Mesendoderm (in vitro differentiated cells): ENCODE measurements around the gene LIN9.
"Not testable (repeated sequence)": the region's sequence is repeated elsewhere in the genome, so short reads cannot be mapped to it uniquely, and the experiment has no call there.

Experiments used
- DNase-seq: peaks from one replicate; pipeline ENCODE4 v3.0.0; 2013
- H2AK5ac ChIP-seq: 2 replicates; pipeline ENCODE4 v1.6.1; 2013; ENCODE audit warnings: low read length, inconsistent platforms
- H2BK120ac ChIP-seq: 2 replicates; pipeline ENCODE4 v1.6.1; 2013; ENCODE audit warnings: low read depth, mild to moderate bottlenecking, low read length, moderate library complexity, mixed read lengths
- H2BK15ac ChIP-seq: replicated peaks from 2 replicates; pipeline ENCODE4 v1.6.1; 2013; ENCODE audit warnings: low read depth, mild to moderate bottlenecking, moderate library complexity
- H2BK5ac ChIP-seq: 2 replicates; pipeline ENCODE4 v1.6.1; 2013; ENCODE audit warnings: low read length, inconsistent platforms
- H3K18ac ChIP-seq: 2 replicates; pipeline ENCODE4 v1.6.1; 2013; ENCODE audit warnings: mild to moderate bottlenecking, low read length, mixed read lengths
- H3K23ac ChIP-seq: one replicate; pipeline ENCODE4 v1.6.1; 2013; ENCODE audit warnings: low read length
- H3K27ac ChIP-seq: 2 replicates; pipeline ENCODE4 v1.5.1; 2013; ENCODE audit warnings: low read depth, mild to moderate bottlenecking, inconsistent platforms, low read length, moderate library complexity
- H3K27me3 ChIP-seq: 2 replicates; pipeline ENCODE4 v1.6.1; 2013; ENCODE audit warnings: low read length, control low read depth, mild to moderate bottlenecking, inconsistent platforms; ENCODE audit not compliant: insufficient read depth, poor library complexity
- H3K36me3 ChIP-seq: 2 replicates; pipeline ENCODE4 v1.6.1; 2013; ENCODE audit warnings: low read length, inconsistent platforms; ENCODE audit not compliant: control insufficient read depth, insufficient read depth
- H3K4ac ChIP-seq: one replicate; pipeline ENCODE4 v1.6.1; 2013; ENCODE audit warnings: low read depth, mild to moderate bottlenecking, low read length, moderate library complexity
- H3K4me1 ChIP-seq: 2 replicates; pipeline ENCODE4 v1.6.1; 2013; ENCODE audit warnings: low read depth, low read length, inconsistent platforms; ENCODE audit not compliant: control insufficient read depth
- H3K4me2 ChIP-seq: 2 replicates; pipeline ENCODE4 v1.6.1; 2013; ENCODE audit warnings: low read length
- H3K4me3 ChIP-seq: 2 replicates; pipeline ENCODE4 v1.5.1; 2013; ENCODE audit warnings: mild to moderate bottlenecking, low read length
- H3K56ac ChIP-seq: one replicate; pipeline ENCODE4 v1.6.1; 2013; ENCODE audit warnings: low read length
- H3K79me1 ChIP-seq: 2 replicates; pipeline ENCODE4 v1.6.1; 2013; ENCODE audit warnings: low read length, inconsistent platforms
- H3K79me2 ChIP-seq: 2 replicates; pipeline ENCODE4 v1.6.1; 2013; ENCODE audit warnings: mild to moderate bottlenecking, low read length; ENCODE audit not compliant: control insufficient read depth, insufficient read depth
- H3K9ac ChIP-seq: 2 replicates; pipeline ENCODE4 v1.6.1; 2013; ENCODE audit warnings: low read length, inconsistent platforms
- H4K5ac ChIP-seq: one replicate; pipeline ENCODE4 v1.6.1; 2013; ENCODE audit warnings: low read length
- H4K8ac ChIP-seq: one replicate; pipeline ENCODE4 v1.6.1; 2013; ENCODE audit warnings: low read depth, mild to moderate bottlenecking, control low read depth, low read length, moderate library complexity
- WGBS: extraction: QIAGEN DNeasy Blood & Tissue Kit; methylation state at CpG from one replicate; pipeline ENCODE4 v1.1.7; 2013; ENCODE audit warnings: low lambda C conversion rate, missing lambda C conversion rate; ENCODE audit not compliant: insufficient coverage; ENCODE audit errors: extremely low coverage; 5-methylcytosine and 5-hydroxymethylcytosine counted together

LIN9 gene

GRCh38 chr1:226342656-226343055 is 33.7 kb upstream of the LIN9 start:
- Histone ChIP-seq H2BK15ac (no peak overlapping the region), H3K4ac (no peak overlapping the region), H3K56ac (no peak overlapping the region), H3K27ac (no peak overlapping the region), H3K79me2 (no peaks in the 10 kb centered on the region), H3K27me3 (no peaks in the 10 kb centered on the region), H3K4me2 (no peak overlapping the region), H3K23ac (no peak overlapping the region), H4K8ac (no peak overlapping the region), H3K9ac (no peak overlapping the region), H3K79me1 (no peaks in the 10 kb centered on the region), H3K18ac (no peak overlapping the region), H3K4me3 (no peak overlapping the region), H2BK120ac (no peak overlapping the region), H3K36me3 (no peaks in the 10 kb centered on the region), H2BK5ac (no peak overlapping the region), H4K5ac (no peak overlapping the region), H2AK5ac (no peak overlapping the region), H3K4me1 (no peaks in the 10 kb centered on the region)
- WGBS, result no CpG with 5 or more reads among the region's 2 CpGs
- DNase-seq, result no peak

DNA sequence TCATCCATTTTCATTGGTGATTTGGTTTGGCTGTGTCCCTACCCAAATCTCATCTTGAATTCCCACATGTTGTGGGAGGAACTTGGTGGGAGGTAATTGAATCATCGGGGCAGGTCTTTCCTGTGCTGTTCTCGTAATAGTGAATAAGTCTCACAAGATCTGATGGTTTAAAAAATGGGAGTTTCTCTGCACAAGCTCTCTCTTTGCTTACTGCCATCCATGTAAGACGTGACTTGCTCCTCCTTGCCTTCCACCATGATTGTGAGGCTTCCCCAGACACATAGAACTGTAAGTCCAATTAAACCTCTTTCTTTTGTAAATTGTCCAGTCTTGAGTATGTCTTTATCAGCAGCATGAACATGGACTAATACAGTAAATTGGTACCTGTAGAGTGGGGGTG is 31.1 kb upstream of the LIN9 start:
- H3K4ac ChIP-seq, H2AK5ac ChIP-seq, H3K79me1 ChIP-seq, H3K18ac ChIP-seq, H3K4me2 ChIP-seq, H3K27me3 ChIP-seq, H4K5ac ChIP-seq, H3K9ac ChIP-seq, H3K4me3 ChIP-seq, H3K27ac ChIP-seq, H4K8ac ChIP-seq, H2BK120ac ChIP-seq, H2BK15ac ChIP-seq, H2BK5ac ChIP-seq, H3K4me1 ChIP-seq, H3K79me2 ChIP-seq, H3K56ac ChIP-seq, H3K23ac ChIP-seq, H3K36me3 ChIP-seq, DNase-seq: not testable (repeated sequence)
- no CpG with 5 or more reads among the region's 3 CpGs for WGBS

- no peak overlapping the region for H2AK5ac ChIP-seq
- H3K18ac ChIP-seq, result no peak overlapping the region
- no peak overlapping the region for H2BK15ac ChIP-seq
- no peak overlapping the region for H3K23ac ChIP-seq
- H3K4me2 ChIP-seq, result no peak overlapping the region
- H3K27ac ChIP-seq, result no peak overlapping the region
- H3K4ac ChIP-seq, result no peak overlapping the region
- no peak overlapping the region for H3K4me3 ChIP-seq
- no peaks in the 10 kb centered on the region for H3K4me1 ChIP-seq
- no peak overlapping the region for H3K9ac ChIP-seq
- no peaks in the 10 kb centered on the region for H3K79me1 ChIP-seq
- no peak overlapping the region for H4K8ac ChIP-seq
- H3K27me3 ChIP-seq, result no peaks in the 10 kb centered on the region
- no peak overlapping the region for H2BK5ac ChIP-seq
- no peaks in the 10 kb centered on the region for H3K79me2 ChIP-seq
- no peak for DNase-seq
- H2BK120ac ChIP-seq, result no peak overlapping the region
- no peak overlapping the region for H4K5ac ChIP-seq
- WGBS, result no CpG with 5 or more reads among the region's 8 CpGs
- no peaks in the 10 kb centered on the region for H3K36me3 ChIP-seq
- no peak overlapping the region for H3K56ac ChIP-seq
Observed at GRCh38 chr1:226337276-226337875, 28.4 kb upstream of the LIN9 start.

DNA sequence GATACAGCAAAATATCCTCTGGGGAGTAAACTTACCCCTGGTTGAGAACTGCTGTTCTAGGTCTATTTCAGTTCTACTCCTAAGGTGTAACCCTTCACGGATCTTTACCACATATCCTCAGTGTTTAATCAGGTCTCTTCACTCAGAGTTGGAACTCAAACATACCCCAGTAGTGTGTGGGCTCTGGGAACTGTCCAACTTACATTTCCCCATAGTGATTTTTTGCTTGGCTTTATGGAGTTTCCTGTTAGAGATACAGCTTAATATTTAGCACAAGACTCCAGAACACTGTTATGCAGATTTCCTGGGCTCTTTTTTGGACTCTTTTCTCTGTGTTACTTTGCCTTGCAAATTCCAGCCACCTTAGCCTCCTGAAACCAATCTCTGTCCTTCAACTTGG is 26.7 kb upstream of the LIN9 start:
- no peaks in the 10 kb centered on the region for H3K79me1 ChIP-seq
- H3K23ac ChIP-seq, result no peak overlapping the region
- H3K18ac ChIP-seq, result no peak overlapping the region
- WGBS, result no CpG with 5 or more reads among the region's 1 CpG
- H3K4ac ChIP-seq, result no peak overlapping the region
- H3K36me3 ChIP-seq, result no peaks in the 10 kb centered on the region
- H3K9ac ChIP-seq, result no peak overlapping the region
- DNase-seq, result no peak
- no peak overlapping the region for H3K4me3 ChIP-seq
- H2BK5ac ChIP-seq, result no peak overlapping the region
- no peak overlapping the region for H2BK120ac ChIP-seq
- no peak overlapping the region for H3K27ac ChIP-seq
- H3K56ac ChIP-seq, result no peak overlapping the region
- no peak overlapping the region for H2BK15ac ChIP-seq
- no peak overlapping the region for H4K8ac ChIP-seq
- no peak overlapping the region for H4K5ac ChIP-seq
- no peaks in the 10 kb centered on the region for H3K27me3 ChIP-seq
- H3K4me2 ChIP-seq, result no peak overlapping the region
- H2AK5ac ChIP-seq, result no peak overlapping the region
- no peaks in the 10 kb centered on the region for H3K4me1 ChIP-seq
- H3K79me2 ChIP-seq, result no peaks in the 10 kb centered on the region

GRCh38 chr1:226332947-226333346 is 24.0 kb upstream of the LIN9 start:
- H3K18ac ChIP-seq, result no peak overlapping the region
- no peaks in the 10 kb centered on the region for H3K36me3 ChIP-seq
- no peak overlapping the region for H2BK15ac ChIP-seq
- H3K4me1 ChIP-seq, result no peaks in the 10 kb centered on the region
- H3K56ac ChIP-seq, result no peak overlapping the region
- no peak overlapping the region for H3K4me3 ChIP-seq
- H3K79me1 ChIP-seq, result no peaks in the 10 kb centered on the region
- WGBS, result no CpG with 5 or more reads among the region's 2 CpGs
- H2BK5ac ChIP-seq, result no peak overlapping the region
- no peak overlapping the region for H3K27ac ChIP-seq
- no peak overlapping the region for H2AK5ac ChIP-seq
- H4K8ac ChIP-seq, result no peak overlapping the region
- no peak overlapping the region for H2BK120ac ChIP-seq
- no peak overlapping the region for H3K4me2 ChIP-seq
- peak; percentile 60 for DNase-seq
- no peaks in the 10 kb centered on the region for H3K79me2 ChIP-seq
- no peak overlapping the region for H3K4ac ChIP-seq
- no peaks in the 10 kb centered on the region for H3K27me3 ChIP-seq
- no peak overlapping the region for H3K23ac ChIP-seq
- H3K9ac ChIP-seq, result no peak overlapping the region
- no peak overlapping the region for H4K5ac ChIP-seq

GRCh38 chr1:226329237-226329636 is 20.3 kb upstream of the LIN9 start:
- H3K79me2 ChIP-seq, result no peaks in the 10 kb centered on the region
- H2BK120ac ChIP-seq, result no peak overlapping the region
- H3K4me1 ChIP-seq, result no peaks in the 10 kb centered on the region
- no peak overlapping the region for H3K56ac ChIP-seq
- no peak overlapping the region for H2BK5ac ChIP-seq
- H3K4ac ChIP-seq, result no peak overlapping the region
- no peak overlapping the region for H3K9ac ChIP-seq
- no peak overlapping the region for H3K23ac ChIP-seq
- H3K36me3 ChIP-seq, result no peaks in the 10 kb centered on the region
- no peak overlapping the region for H4K8ac ChIP-seq
- H4K5ac ChIP-seq, result no peak overlapping the region
- no peak overlapping the region for H2BK15ac ChIP-seq
- no peak for DNase-seq
- WGBS, result no CpG with 5 or more reads among the region's 3 CpGs
- H3K4me3 ChIP-seq, result no peak overlapping the region
- no peak overlapping the region for H3K18ac ChIP-seq
- H3K27ac ChIP-seq, result no peak overlapping the region
- H2AK5ac ChIP-seq, result no peak overlapping the region
- no peaks in the 10 kb centered on the region for H3K79me1 ChIP-seq
- no peak overlapping the region for H3K4me2 ChIP-seq
- H3K27me3 ChIP-seq, result no peaks in the 10 kb centered on the region
